ENCODE results near the gene UQCRHL. TPM values are rescaled to one million over a fixed set of nuclear protein-coding genes. Genes with fewer than 3 reads are reported as not detected.

Gene UQCRHL
- total and polyA plus RNA-seq, 2 of the 4 experiments (the other 2 are of a cell fraction): 1.4 to 2.4 TPM

DNA sequence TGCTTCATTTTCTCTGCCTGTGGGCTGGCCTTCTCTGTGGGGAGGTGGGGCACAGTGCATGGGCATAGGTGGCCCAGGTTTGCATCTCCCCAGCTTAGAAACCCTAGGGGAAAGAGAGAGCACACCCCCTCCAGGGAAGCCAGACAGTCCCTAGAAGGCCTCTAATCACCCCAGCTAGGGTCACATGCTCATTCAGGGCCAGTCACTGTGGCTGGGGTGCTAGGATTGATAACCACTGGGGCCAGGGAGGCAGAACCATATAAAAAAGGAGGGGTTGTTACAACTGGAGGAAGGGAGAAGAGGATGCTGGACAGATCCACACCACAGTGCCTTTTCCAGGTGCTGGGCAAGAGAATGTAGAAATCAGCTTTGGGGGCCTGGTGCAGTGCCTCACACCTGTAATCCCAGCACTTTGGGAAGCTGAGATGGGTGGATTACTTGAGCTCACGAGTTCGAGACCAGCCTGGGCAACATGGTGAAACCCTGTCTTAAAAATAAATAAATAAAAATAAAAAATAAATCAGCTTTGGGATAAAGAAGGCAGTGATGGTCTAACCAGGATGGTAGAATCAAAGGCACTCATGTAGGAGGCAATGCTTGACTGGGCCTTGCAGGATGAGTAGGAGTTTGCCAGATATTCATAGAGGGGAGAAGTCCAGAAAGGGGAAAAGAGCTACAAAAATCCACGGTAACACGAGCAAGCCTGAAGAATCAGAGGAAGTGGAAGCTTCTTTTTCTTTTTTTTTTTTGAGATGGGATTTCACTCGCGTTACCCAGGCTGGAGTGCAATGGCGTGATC lies 29.3 kb downstream of the UQCRHL start:
- Histone ChIP-seq H4K91ac (ENCODE audit: insufficient read depth, low read depth, low read length) (no peak overlapping the region), H2BK120ac (ENCODE audit: low read depth, low read length) (no peak overlapping the region), H3K4me1 (ENCODE audit: control insufficient read depth, insufficient read depth, low read length) (no peaks in the 10 kb centered on the region), H3K18ac (ENCODE audit: low read depth, low read length) (no peak overlapping the region), H4K20me1 (ENCODE audit: insufficient read depth, low read length) (peaks cover 3% of the 10 kb centered on the region; the same call in 1 of the 2 replicates), H3K14ac (replicated peaks; ENCODE audit: low read depth, low read length) (no peak overlapping the region), H2BK5ac (ENCODE audit: low read depth, low read length, poor library complexity, severe bottlenecking) (no peak overlapping the region), H2BK20ac (ENCODE audit: low read depth, low read length) (no peak overlapping the region), H2AK9ac (replicated peaks; ENCODE audit: low read depth, low read length, poor library complexity) (no peak overlapping the region), H4K5ac (ENCODE audit: low read depth, low read length) (no peak overlapping the region), H3K56ac (ENCODE audit: extremely low read depth, insufficient read depth, low read length) (no peak overlapping the region), H2AFZ (replicated peaks; ENCODE audit: low read length, poor library complexity) (no peak overlapping the region), H3K27ac (ENCODE audit: insufficient read depth, low read length) (no peak overlapping the region), H3K4me3 (ENCODE audit: insufficient read depth, low read depth, low read length) (no peak overlapping the region), H4K8ac (ENCODE audit: low read depth in 2 of 2, low read length in 2 of 2) (no peak overlapping the region), H3K79me1 (ENCODE audit: low read depth in 1 of 2, low read length in 2 of 2) (peaks cover 12 to 13% of the 10 kb centered on the region in 2 experiments; a peak in 2 of 4 replicates), H3K9me1 (ENCODE audit: insufficient read depth, low read length) (peaks cover 5% of the 10 kb centered on the region; the same call in 1 of the 2 replicates), H3K9me3 (ENCODE audit: control insufficient read depth, insufficient read depth, low read length) (no peaks in the 10 kb centered on the region), H3K9ac (ENCODE audit: low read depth, low read length) (no peak overlapping the region), H3K36me3 (ENCODE audit: control insufficient read depth, insufficient read depth, low read length) (peaks cover 65% of the 10 kb centered on the region), H3K4ac (ENCODE audit: low read depth, low read length) (no peak overlapping the region), H3K23ac (ENCODE audit: low read depth, low read length) (no peak overlapping the region), H2AK5ac (ENCODE audit: low read depth, low read length) (no peak overlapping the region), H3K4me2 (ENCODE audit: low read depth, low read length) (no peak overlapping the region), H2BK15ac (ENCODE audit: low read depth, low read length) (no peak overlapping the region), H3K27me3 (ENCODE audit: control insufficient read depth, insufficient read depth, low read length) (no peaks in the 10 kb centered on the region)
- ChIA-PET POLR2A (ENCODE audit: unreplicated experiment) (no interaction called here), CTCF (interaction anchor here (1.0 kb wide), 1 partner anchor 231 kb away, joined by 3 read pairs; no protein-coding TSS in a partner anchor)
- DNase-seq: no peak
- no CpG with 5 or more reads among the region's 7 CpGs for WGBS, 2 experiments (ENCODE audit: extremely low coverage in 2 of 2, insufficient read length in 1 of 2)
- dilution Hi-C loops (cut with HindIII; ENCODE audit: low sequenced_read_pairs, unreplicated experiment): no loop called here
- no peak for TF ChIP-seq MAFK (IDR thresholded peaks at IDR 0.05; ENCODE audit: low read depth, low read length)
- TF ChIP-seq, protein P1, sequence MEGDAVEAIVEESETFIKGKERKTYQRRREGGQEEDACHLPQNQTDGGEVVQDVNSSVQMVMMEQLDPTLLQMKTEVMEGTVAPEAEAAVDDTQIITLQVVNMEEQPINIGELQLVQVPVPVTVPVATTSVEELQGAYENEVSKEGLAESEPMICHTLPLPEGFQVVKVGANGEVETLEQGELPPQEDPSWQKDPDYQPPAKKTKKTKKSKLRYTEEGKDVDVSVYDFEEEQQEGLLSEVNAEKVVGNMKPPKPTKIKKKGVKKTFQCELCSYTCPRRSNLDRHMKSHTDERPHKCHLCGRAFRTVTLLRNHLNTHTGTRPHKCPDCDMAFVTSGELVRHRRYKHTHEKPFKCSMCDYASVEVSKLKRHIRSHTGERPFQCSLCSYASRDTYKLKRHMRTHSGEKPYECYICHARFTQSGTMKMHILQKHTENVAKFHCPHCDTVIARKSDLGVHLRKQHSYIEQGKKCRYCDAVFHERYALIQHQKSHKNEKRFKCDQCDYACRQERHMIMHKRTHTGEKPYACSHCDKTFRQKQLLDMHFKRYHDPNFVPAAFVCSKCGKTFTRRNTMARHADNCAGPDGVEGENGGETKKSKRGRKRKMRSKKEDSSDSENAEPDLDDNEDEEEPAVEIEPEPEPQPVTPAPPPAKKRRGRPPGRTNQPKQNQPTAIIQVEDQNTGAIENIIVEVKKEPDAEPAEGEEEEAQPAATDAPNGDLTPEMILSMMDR (conservative IDR thresholded peaks at IDR 0.05; ENCODE audit: low read depth, low read length): no peak
- no peak for TF ChIP-seq RAD21 (IDR thresholded peaks at IDR 0.05; ENCODE audit: low read length)
- no peak for TF ChIP-seq MXI1 (IDR thresholded peaks at IDR 0.05; ENCODE audit: borderline replicate concordance, low read depth, low read length)
- intact Hi-C loops (cut with micrococcal nuclease): no loop called here
- no TSS peak for BruUV-seq (replicated peaks)
- no peak; the same call in 1 of the 2 replicates for ATAC-seq (ENCODE audit: low read depth)
- in situ Hi-C loops (cut with MboI; ENCODE audit: low sequenced_read_pairs): loop anchor here (25.0 kb wide), 1 partner anchor 409 kb away; no protein-coding TSS in a partner anchor

All from IMR-90 (cell line).